Small intestine (tissue), 7 donors: ENCODE measurements around the gene DNAI1. TPM values are rescaled to one million over a fixed set of nuclear protein-coding genes. Genes with fewer than 3 reads are reported as not detected.

Experiments used
- DNase-seq, 2 donors: peaks; one replicate each; pipeline versions ENCODE4 v3.0.0 to v3.0.0-alpha.2; 2013
- FAIRE-seq: peaks from 2 replicates; lab custom pipeline; 2012; peaks lifted over from hg19 to GRCh38; lab: Jason Lieb, UNC
- H3K27ac ChIP-seq, 3 donors: one replicate each; pipeline ENCODE4 v1.5.1; 2013; ENCODE audit warnings: low read length in 2 of 3, mild to moderate bottlenecking in 2 of 3, control low read depth in 1 of 3, inconsistent platforms in 1 of 3, low read depth in 1 of 3, moderate library complexity in 1 of 3
- H3K27me3 ChIP-seq, 3 donors: one replicate each; pipeline ENCODE4 v1.6.1; 2013; ENCODE audit warnings: low read length in 3 of 3, inconsistent platforms in 1 of 3; ENCODE audit not compliant: control insufficient read depth in 3 of 3, insufficient read depth in 3 of 3
- H3K36me3 ChIP-seq, 3 donors: one replicate each; pipeline ENCODE4 v1.6.1; 2013; ENCODE audit warnings: low read length in 3 of 3, inconsistent platforms in 1 of 3, low read depth in 1 of 3, mild to moderate bottlenecking in 1 of 3, moderate library complexity in 1 of 3; ENCODE audit not compliant: control insufficient read depth in 3 of 3, insufficient read depth in 2 of 3
- H3K4me1 ChIP-seq, 3 donors: one replicate each; pipeline ENCODE4 v1.6.1; 2013; ENCODE audit warnings: low read length in 2 of 3, inconsistent platforms in 1 of 3, low read depth in 1 of 3, mild to moderate bottlenecking in 1 of 3, moderate library complexity in 1 of 3; ENCODE audit not compliant: control insufficient read depth in 3 of 3, insufficient read depth in 2 of 3
- H3K4me3 ChIP-seq, 3 donors: one replicate each; pipeline ENCODE4 v1.5.1; 2013; ENCODE audit warnings: low read length in 3 of 3, control low read depth in 1 of 3, inconsistent platforms in 1 of 3, low read depth in 1 of 3, mild to moderate bottlenecking in 1 of 3, moderate library complexity in 1 of 3
- H3K9me3 ChIP-seq, 2 donors: one replicate each; pipeline ENCODE4 v1.6.1; 2013; ENCODE audit warnings: low read depth in 1 of 2, low read length in 1 of 2; ENCODE audit not compliant: control insufficient read depth in 2 of 2, insufficient read depth in 1 of 2
- WGBS, 3 donors: extraction: QIAGEN DNeasy Blood & Tissue Kit; methylation state at CpG; one replicate each; pipeline ENCODE4 v1.1.7; 2013; 5-methylcytosine and 5-hydroxymethylcytosine counted together
- polyA plus RNA-seq, 4 donors: library from polyadenylated mRNA; stranded (reverse) in 3 of 4; unstranded in 1 of 4; fragments of 200-250 nt in 3 of 4; fragments of 120-200 nt in 1 of 4; gene quantifications; one replicate each; pipeline versions ENCODE4 v1.2.1 to v1.2.3, GENCODE V29; 2013
- donor health status: healthy with polysubstance abuse.
- donor health status: control.
- donor health status: control.
- donor health status: Bipolar disorder and iron deficiency.
- donor health status: healthy.

Gene DNAI1
- polyA plus RNA-seq, 4 donors, result 0.22 TPM; not detected in 3

DNA sequence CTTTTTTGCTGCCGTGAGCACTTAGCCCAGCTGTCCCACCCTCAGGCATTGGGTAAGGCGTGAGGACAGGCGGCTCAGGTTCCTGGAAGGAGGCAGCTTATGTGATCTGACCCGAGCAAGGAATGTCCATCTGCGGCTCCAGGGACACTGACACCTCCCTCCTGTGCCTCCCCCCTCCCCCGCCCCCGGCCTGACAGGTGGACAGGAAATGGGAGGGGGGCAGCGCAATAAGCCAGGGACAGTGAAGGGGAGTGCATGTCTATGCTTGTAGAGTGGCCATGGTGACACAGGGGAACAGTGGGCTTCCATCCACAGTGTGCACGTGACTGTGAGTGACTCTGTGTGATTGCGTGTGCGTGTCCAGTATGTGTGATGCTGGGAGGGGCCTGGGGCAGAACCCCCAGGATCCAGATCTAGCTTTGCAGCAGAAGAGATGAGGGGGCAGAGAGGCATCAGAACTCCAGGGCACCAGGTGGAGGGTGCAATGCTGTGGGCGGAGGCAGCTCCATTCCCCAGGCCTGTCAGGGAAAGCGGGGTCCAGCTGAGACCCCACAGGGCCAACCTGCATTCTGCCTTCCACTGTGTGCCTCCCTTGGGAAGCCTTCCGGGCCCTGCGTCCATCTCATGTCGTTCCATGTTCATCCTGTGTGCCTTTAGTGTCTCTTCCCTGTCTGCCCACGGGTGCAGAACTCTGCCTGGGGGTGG is 100.5 kb downstream of the DNAI1 start:
- no peak for FAIRE-seq
- Histone ChIP-seq H3K4me1 (peaks cover 0 to 16% (median 5%) of the 10 kb centered on the region in 3 donors), H3K36me3 (peaks cover 0 to 15% (median 0%) of the 10 kb centered on the region in 3 donors), H3K9me3 (peaks cover 0 to 7% of the 10 kb centered on the region in 2 donors), H3K27me3 (peaks cover 0 to 64% (median 4%) of the 10 kb centered on the region in 3 donors), H3K4me3 (no peak overlapping the region), H3K27ac (peak overlapping the region in 1 of 3 donors; percentile 22)
- no peak for DNase-seq
- 50 to 61% (median 59%) methylated on average over 17 of the region's 17 CpGs for WGBS, 3 donors

DNA sequence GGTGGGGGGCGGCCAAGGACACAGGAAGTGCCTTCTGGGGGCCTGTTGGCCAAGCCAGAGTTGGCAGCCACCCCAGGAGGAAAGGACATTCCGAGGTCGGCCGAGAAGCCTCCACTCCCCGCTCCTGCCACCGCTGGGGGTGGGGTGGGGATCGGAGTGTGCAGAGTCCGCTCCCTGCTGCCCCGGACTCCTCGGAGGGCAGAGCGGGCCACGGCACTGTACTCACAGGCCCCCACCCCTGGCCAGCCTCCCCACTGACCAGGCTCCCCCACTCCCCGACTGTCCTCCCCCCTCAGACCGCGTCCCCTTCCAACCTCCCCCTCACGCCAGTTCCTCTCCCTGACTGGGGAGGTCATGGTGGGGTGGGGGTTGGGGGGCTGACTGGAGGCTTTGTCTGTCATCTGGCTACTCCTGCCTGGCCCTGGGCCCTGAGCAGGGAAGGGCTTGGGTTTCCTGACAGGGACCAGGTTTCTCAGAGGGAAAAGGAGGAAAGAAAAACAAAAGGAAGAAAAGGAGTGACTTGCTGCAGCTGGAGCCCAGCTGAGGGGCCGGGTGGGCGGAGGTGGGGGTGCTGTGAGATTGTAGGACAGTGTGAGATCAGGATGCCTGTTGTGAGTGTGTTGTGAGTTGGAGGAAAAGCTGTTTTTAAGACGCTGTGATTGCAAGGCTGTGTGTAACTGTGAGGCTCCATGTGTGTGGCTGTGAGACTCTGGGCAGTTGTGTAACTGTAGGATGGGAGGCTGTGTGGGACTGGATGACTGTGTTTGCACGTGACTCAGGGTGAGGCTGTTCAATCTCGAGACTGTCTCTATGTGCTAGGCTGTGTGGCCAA is 101.2 kb downstream of the DNAI1 start:
- Histone ChIP-seq H3K9me3 (peaks cover 0 to 7% of the 10 kb centered on the region in 2 donors), H3K27me3 (peaks cover 0 to 57% (median 4%) of the 10 kb centered on the region in 3 donors), H3K4me1 (peaks cover 0 to 16% (median 5%) of the 10 kb centered on the region in 3 donors), H3K4me3 (no peak overlapping the region), H3K27ac (peak overlapping the region; percentile 22 to 92 (median 33)), H3K36me3 (peaks cover 0 to 20% (median 0%) of the 10 kb centered on the region in 3 donors)
- DNase-seq (peak; percentile 60 to 90), FAIRE-seq (no peak)
- WGBS, 3 donors, result 10 to 20% (median 15%) methylated on average over 21 of the region's 21 CpGs

DNA sequence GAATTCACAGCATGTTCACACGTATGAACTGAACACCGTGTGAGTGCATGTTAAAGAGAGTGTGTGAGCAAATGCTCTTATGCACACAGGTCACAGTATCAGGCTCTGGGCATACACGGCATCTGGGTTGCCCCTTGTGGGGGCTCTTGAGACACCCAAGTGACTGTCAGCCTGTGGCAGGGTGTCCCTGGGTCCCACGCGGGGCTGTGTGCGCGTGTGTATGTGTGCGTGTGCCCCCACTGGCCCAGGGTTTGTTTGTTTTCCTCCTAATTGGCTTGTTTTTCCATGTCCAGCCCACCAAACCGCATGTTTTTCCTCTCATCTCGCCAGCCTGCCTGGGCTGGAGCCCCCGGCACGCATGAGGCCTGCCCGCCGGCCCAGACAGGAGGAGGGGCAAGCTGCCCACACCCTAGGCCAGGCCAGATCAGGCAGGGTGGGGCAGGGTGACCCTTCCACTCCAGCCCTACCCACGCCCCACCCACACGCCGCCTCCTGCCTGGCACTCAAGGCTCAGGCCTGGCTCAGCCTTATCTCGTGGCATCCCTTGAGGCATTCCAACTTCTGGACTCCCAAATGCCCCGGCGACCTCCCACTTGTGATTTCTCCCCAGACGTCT is 102.1 kb downstream of the DNAI1 start:
- Histone ChIP-seq H3K36me3 (peaks cover 0 to 18% (median 0%) of the 10 kb centered on the region in 3 donors), H3K9me3 (peaks cover 0 to 7% of the 10 kb centered on the region in 2 donors), H3K4me3 (no peak overlapping the region), H3K4me1 (peaks cover 0 to 16% (median 5%) of the 10 kb centered on the region in 3 donors), H3K27ac (peak overlapping the region in 2 of 3 donors; percentile 28 to 92), H3K27me3 (peaks cover 0 to 57% (median 4%) of the 10 kb centered on the region in 3 donors)
- WGBS, 3 donors, result 25 to 60% (median 44%) methylated on average over 18 to 21 of the region's 21 CpGs
- FAIRE-seq (no peak), DNase-seq (peak in 1 of 2 donors; percentile 77)

DNA sequence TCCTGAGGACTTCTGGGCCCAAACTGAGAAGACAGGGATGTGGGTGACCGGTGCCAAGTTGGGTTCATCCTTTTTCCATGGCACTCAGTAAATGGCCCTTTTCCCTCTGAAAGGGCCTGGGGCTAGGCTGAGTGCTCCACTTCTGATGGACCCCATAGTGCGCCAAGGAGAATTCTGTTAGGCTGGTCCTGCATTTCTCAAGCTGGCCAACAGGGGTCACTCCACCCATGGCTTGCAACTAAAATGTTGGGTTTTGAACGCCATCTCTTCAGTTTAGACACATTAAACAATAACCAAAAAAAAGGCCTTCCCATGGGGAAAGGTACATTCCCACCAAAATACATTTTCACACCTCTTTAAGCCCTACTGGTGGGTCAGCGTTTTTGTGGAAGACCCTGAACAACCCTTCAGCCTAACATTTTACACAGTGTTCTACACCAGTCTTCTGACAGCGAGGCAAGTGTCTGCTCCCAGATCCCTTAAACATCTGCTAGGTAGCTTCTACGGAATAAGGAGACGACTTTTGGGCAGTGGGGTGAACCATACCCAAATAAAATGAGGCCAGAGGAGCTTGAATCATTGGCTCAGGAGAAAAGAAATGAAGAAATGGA is 103.6 kb downstream of the DNAI1 start:
- Histone ChIP-seq H3K27ac (no peak overlapping the region), H3K36me3 (peaks cover 0 to 17% (median 0%) of the 10 kb centered on the region in 3 donors), H3K9me3 (peaks cover 0 to 7% of the 10 kb centered on the region in 2 donors), H3K4me1 (peaks cover 0 to 16% (median 5%) of the 10 kb centered on the region in 3 donors), H3K27me3 (peaks cover 0 to 58% (median 4%) of the 10 kb centered on the region in 3 donors), H3K4me3 (no peak overlapping the region)
- no peak for FAIRE-seq
- peak in 1 of 2 donors; percentile 56 for DNase-seq
- WGBS, 3 donors, result 52 to 76% (median 57%) methylated on average over 7 of the region's 7 CpGs

DNA sequence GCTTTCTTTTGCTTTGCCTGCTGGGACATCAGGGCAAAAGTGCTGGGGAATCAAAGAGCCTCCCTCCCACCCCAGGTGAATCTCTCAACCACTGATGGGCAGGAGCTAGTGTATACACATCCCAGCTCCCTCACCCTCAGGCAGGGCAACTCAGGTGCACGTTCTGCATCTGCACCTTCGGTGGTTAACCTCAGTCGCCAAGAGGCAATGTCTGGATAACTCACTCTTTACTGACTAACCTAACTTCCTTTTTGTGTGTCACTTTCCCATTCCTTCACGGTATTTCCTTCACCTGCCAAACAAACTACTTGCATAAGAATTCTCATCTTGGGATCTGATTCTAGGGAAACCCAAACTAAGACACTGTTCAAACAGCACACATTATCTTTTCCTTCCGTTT is 104.7 kb downstream of the DNAI1 start:
- FAIRE-seq, result no peak
- 48 to 59% (median 50%) methylated on average over 5 of the region's 5 CpGs for WGBS, 3 donors
- peaks cover 0 to 14% (median 0%) of the 10 kb centered on the region in 3 donors for H3K36me3 ChIP-seq
- peaks cover 0 to 59% (median 0%) of the 10 kb centered on the region in 3 donors for H3K27me3 ChIP-seq
- no peak overlapping the region for H3K27ac ChIP-seq
- H3K9me3 ChIP-seq, result peaks cover 0 to 7% of the 10 kb centered on the region in 2 donors
- H3K4me1 ChIP-seq, result peaks cover 0 to 16% (median 5%) of the 10 kb centered on the region in 3 donors
- no peak overlapping the region for H3K4me3 ChIP-seq
- DNase-seq, result no peak

DNA sequence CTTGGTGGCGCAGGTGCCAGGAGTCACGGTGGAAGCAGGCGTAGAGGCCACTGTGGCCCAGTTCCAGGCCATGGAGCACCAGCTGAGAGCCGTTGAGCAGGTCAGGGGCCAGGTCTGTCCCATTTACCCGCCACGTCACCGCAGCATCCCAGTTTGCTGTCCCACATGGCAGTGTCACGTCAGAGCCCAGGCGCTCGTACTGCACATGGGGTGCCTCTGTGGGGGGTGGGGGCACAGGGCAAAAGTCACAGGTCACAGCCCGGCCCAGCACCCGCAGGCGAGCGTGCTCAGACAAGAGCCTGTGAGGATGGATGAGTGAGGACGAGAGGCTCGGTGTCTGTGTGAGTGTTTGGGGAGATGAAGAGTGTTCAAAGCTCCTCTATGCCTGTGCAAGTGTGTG is 106.0 kb downstream of the DNAI1 start:
- 80 to 89% (median 84%) methylated on average over 15 to 16 of the region's 16 CpGs for WGBS, 3 donors
- DNase-seq (no peak), FAIRE-seq (no peak)
- Histone ChIP-seq H3K4me1 (peaks cover 0 to 13% (median 5%) of the 10 kb centered on the region in 3 donors), H3K4me3 (no peak overlapping the region), H3K36me3 (peaks cover 0 to 14% (median 0%) of the 10 kb centered on the region in 3 donors), H3K9me3 (peaks cover 0 to 7% of the 10 kb centered on the region in 2 donors), H3K27me3 (peaks cover 0 to 51% (median 0%) of the 10 kb centered on the region in 3 donors), H3K27ac (no peak overlapping the region)

DNA sequence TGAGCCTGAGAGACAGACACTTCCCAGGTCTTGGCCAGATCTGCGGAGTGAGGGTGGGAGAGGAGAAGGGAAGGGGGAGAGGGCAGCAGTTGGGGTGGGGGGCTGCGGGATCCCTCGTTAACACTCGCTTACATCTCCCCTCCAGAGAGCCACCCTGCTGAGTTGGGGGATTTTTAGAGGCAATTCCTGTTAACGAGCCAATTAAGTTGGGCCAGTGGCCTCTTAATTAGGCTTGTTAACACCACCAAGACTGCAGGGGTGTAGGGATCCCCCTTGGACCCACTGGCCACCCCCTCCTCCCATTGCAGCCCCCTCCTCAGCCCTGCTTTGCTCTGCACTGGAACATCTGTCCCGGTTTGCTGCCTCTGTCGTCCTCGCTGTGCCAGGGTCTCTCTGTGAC is 107.3 kb downstream of the DNAI1 start:
- Histone ChIP-seq H3K27me3 (peaks cover 0 to 46% (median 0%) of the 10 kb centered on the region in 3 donors), H3K9me3 (peaks cover 0 to 7% of the 10 kb centered on the region in 2 donors), H3K27ac (no peak overlapping the region), H3K36me3 (peaks cover 0 to 14% (median 0%) of the 10 kb centered on the region in 3 donors), H3K4me3 (no peak overlapping the region), H3K4me1 (peaks cover 0 to 3% (median 0%) of the 10 kb centered on the region in 3 donors)
- FAIRE-seq (no peak), DNase-seq (no peak)
- 68 to 73% (median 72%) methylated on average over 8 of the region's 8 CpGs for WGBS, 3 donors
